Gastroesophageal sphincter (tissue), 4 donors: ENCODE data around the gene RNU1-4. TPM values are rescaled to one million over a fixed set of nuclear protein-coding genes. Genes with fewer than 3 reads are reported as not detected.
"Not testable (repeated sequence)": the region's sequence is repeated elsewhere in the genome, so short reads cannot be mapped to it uniquely, and the experiment has no call there.

Experiments used
- ATAC-seq: fragments of 150-250 bp; one replicate; pipeline ENCODE4 v1.9.1; 2016; ENCODE audit warnings: mild to moderate bottlenecking, moderate library complexity
- H3K27ac ChIP-seq, 4 donors: fragments of 200-600 bp; sonication (generic) in 3 of 4; 1 replicate in 3 of 4; 2 replicates in 1 of 4; pipeline ENCODE4 v1.5.1; 2016 to 2019
- H3K27me3 ChIP-seq: fragments of 200-600 bp; sonication (generic); one replicate; pipeline ENCODE4 v1.5.1; 2019
- H3K36me3 ChIP-seq, 2 donors: fragments of 200-600 bp; sonication (generic); one replicate each; pipeline ENCODE4 v1.5.1; 2019; ENCODE audit warnings: control low read depth in 1 of 2
- H3K4me1 ChIP-seq, 3 donors: fragments of 200-600 bp; sonication (generic); 1 replicate in 2 of 3; 2 replicates in 1 of 3; pipeline ENCODE4 v1.5.1; 2016 to 2019; ENCODE audit warnings: control low read depth in 2 of 3
- H3K4me3 ChIP-seq, 2 donors: fragments of 200-600 bp; sonication (generic); one replicate each; pipeline ENCODE4 v1.5.1; 2019; ENCODE audit warnings: mild to moderate bottlenecking in 1 of 2, moderate library complexity in 1 of 2
- H3K9me3 ChIP-seq, 3 donors: fragments of 200-600 bp; sonication (generic); one replicate each; pipeline ENCODE4 v1.5.1; 2017 to 2019; ENCODE audit warnings: control low read depth in 2 of 3
- CTCF ChIP-seq, 4 experiments: fragments of 200-600 bp in 2 of 4; fragments of 450-650 bp in 2 of 4; sonication (generic) in 1 of 4; IDR thresholded peaks; one replicate each; pipeline ENCODE4 v1.5.1; 2017 to 2019; ENCODE audit warnings: antibody characterized with exemption in 4 of 4, mild to moderate bottlenecking in 2 of 4, moderate library complexity in 2 of 4
- WGBS, 2 donors: methylation state at CpG; one replicate each; pipeline ENCODE4 v1.1.5; 2018; ENCODE audit warnings: low coverage in 1 of 2; 5-methylcytosine and 5-hydroxymethylcytosine counted together
- total RNA-seq, 4 donors: library from RNA; depleted of rRNA; stranded (reverse); fragments of >200 nt; gene quantifications; one replicate each; pipeline ENCODE4 v1.1.0, GENCODE V29; 2016

RNU1-4 gene
- total RNA-seq, 4 donors from 2014 or later = under 0.01 TPM; not detected in 1

GRCh38 chr1:16702280-16702679, 38.0 kb upstream of the RNU1-4 start:
- no CpG with 5 or more reads among the region's 5 CpGs for WGBS, 2 donors

GRCh38 chr1:16703141-16703540, 37.2 kb upstream of the RNU1-4 start:
- not testable (repeated sequence) for H3K4me3 ChIP-seq, H3K27ac ChIP-seq, H3K9me3 ChIP-seq, H3K36me3 ChIP-seq
- ATAC-seq = peak; percentile 42
- peaks cover 27% of the 10 kb centered on the region for H3K27me3 ChIP-seq
- peaks cover 0 to 12% (median 0%) of the 10 kb centered on the region in 3 donors for H3K4me1 ChIP-seq
- WGBS, 2 donors = no CpG with 5 or more reads among the region's 7 CpGs

More at GRCh38 chr1:16702280-16702679, 38.0 kb upstream of the RNU1-4 start:
- peaks cover 19% of the 10 kb centered on the region for H3K27me3 ChIP-seq
- H3K27ac ChIP-seq, H3K36me3 ChIP-seq, H3K4me1 ChIP-seq, ATAC-seq, H3K9me3 ChIP-seq, H3K4me3 ChIP-seq: not testable (repeated sequence)

GRCh38 chr1:16703602-16704001, 36.7 kb upstream of the RNU1-4 start:
- H3K4me3 ChIP-seq, H3K27ac ChIP-seq, H3K36me3 ChIP-seq, ATAC-seq, H3K9me3 ChIP-seq: not testable (repeated sequence)
- Histone ChIP-seq H3K4me1 (peaks cover 0 to 12% (median 0%) of the 10 kb centered on the region in 3 donors), H3K27me3 (peaks cover 24% of the 10 kb centered on the region)
- WGBS, 2 donors = 41 to 80% methylated on average over 1 to 2 of the region's 5 CpGs

GRCh38 chr1:16704076-16704475, 36.2 kb upstream of the RNU1-4 start:
- Histone ChIP-seq H3K4me1 (peaks cover 0 to 12% (median 0%) of the 10 kb centered on the region in 3 donors), H3K27me3 (peaks cover 24% of the 10 kb centered on the region)
- WGBS, 2 donors = no CpG with 5 or more reads among the region's 13 CpGs
- H3K27ac ChIP-seq, H3K4me3 ChIP-seq, H3K36me3 ChIP-seq, H3K9me3 ChIP-seq, ATAC-seq: not testable (repeated sequence)

- not testable (repeated sequence) for H3K36me3 ChIP-seq, ATAC-seq, H3K27ac ChIP-seq, H3K9me3 ChIP-seq, H3K4me3 ChIP-seq, H3K4me1 ChIP-seq
- WGBS, 2 donors = no CpG with 5 or more reads among the region's 16 CpGs
- peaks cover 23% of the 10 kb centered on the region for H3K27me3 ChIP-seq
Measured at GRCh38 chr1:16704502-16705100, 35.7 kb upstream of the RNU1-4 start.

- not testable (repeated sequence) for H3K9me3 ChIP-seq, ATAC-seq, H3K27ac ChIP-seq, H3K36me3 ChIP-seq, H3K4me3 ChIP-seq, H3K4me1 ChIP-seq
- peaks cover 19% of the 10 kb centered on the region for H3K27me3 ChIP-seq
- 82 to 92% methylated on average over 3 to 6 of the region's 6 CpGs for WGBS, 2 donors
Measured at GRCh38 chr1:16706302-16706701, 34.0 kb upstream of the RNU1-4 start.

GRCh38 chr1:16707130-16708093, 32.9 kb upstream of the RNU1-4 start:
- not testable (repeated sequence) for H3K27ac ChIP-seq, H3K9me3 ChIP-seq, H3K4me1 ChIP-seq, ATAC-seq, H3K36me3 ChIP-seq
- WGBS, 2 donors = no CpG with 5 or more reads among the region's 99 CpGs
- TF ChIP-seq CTCF (IDR thresholded peaks at IDR 0.05) = peak in 1 of 4 experiments; percentile 29
- Histone ChIP-seq H3K27me3 (peaks cover 16% of the 10 kb centered on the region), H3K4me3 (peak overlapping the region in 1 of 2 donors; percentile 32)

- H3K9me3 ChIP-seq, H3K36me3 ChIP-seq, H3K4me1 ChIP-seq, H3K4me3 ChIP-seq, H3K27ac ChIP-seq, ATAC-seq: not testable (repeated sequence)
- H3K27me3 ChIP-seq = peaks cover 15% of the 10 kb centered on the region
- WGBS, 2 donors = no CpG with 5 or more reads among the region's 6 CpGs
Measured at GRCh38 chr1:16708704-16709103, 31.6 kb upstream of the RNU1-4 start.
